Motor neuron (in vitro differentiated cells): ENCODE measurements around the gene ZNF76. TPM values are rescaled to one million over a fixed set of nuclear protein-coding genes. Genes with fewer than 3 reads are reported as not detected.
"Not testable (repeated sequence)": the region's sequence is repeated elsewhere in the genome, so short reads cannot be mapped to it uniquely, and the experiment has no call there.

ENCODE experiments used
- ATAC-seq, 8 experiments: fragments of 200-7000 bp; cut with Tn5 transposase; replicated peaks in 6 of 8; 2 replicates each; pipeline ENCODE4 v1.8.0; 2021; ENCODE audit warnings: mild to moderate bottlenecking in 8 of 8, moderate library complexity in 8 of 8
- H3K27ac ChIP-seq, 2 donors: fragments of 250-450 bp; sonication (Bioruptor Pico); 2 replicates each; pipeline ENCODE4 v1.9.0; 2021; ENCODE audit warnings: antibody characterized with exemption in 2 of 2, mild to moderate bottlenecking in 2 of 2, moderate library complexity in 1 of 2
- H3K4me1 ChIP-seq, 2 donors: fragments of 250-450 bp; sonication (Bioruptor Pico); replicated peaks in 1 of 2; 2 replicates each; pipeline ENCODE4 v1.6.1; 2021; ENCODE audit warnings: antibody characterized with exemption in 2 of 2, mild to moderate bottlenecking in 2 of 2, moderate library complexity in 1 of 2
- H3K4me3 ChIP-seq, 5 donors: fragments of 250-450 bp; sonication (Bioruptor Pico); 2 replicates each; pipeline ENCODE4 v1.9.0; 2021; ENCODE audit warnings: antibody characterized with exemption in 5 of 5, mild to moderate bottlenecking in 5 of 5, moderate library complexity in 4 of 5
- WGBS, 10 experiments: fragments of 450-650 bp; shearing (Covaris generic); methylation state at CpG; one replicate each; pipeline ENCODE4 v1.0.0; 2022; 5-methylcytosine and 5-hydroxymethylcytosine counted together
- in situ Hi-C, 9 experiments: fragments of 400-800 bp; cut with MboI; loops; one replicate each; pipeline ENCODE4 v1.15.0; 2021; ENCODE audit warnings: low sequenced_read_pairs in 9 of 9, low pct_unique_long_range_greater_than_20kb in 2 of 9; ENCODE audit not compliant: unreplicated experiment in 9 of 9
- total RNA-seq, 8 experiments: library from RNA; unstranded; fragments of 300-600 nt; gene quantifications; 2 replicates each; pipeline versions ENCODE4 v1.2.3 to v1.2.4, GENCODE V29; 2022

ZNF76 gene
- total RNA-seq, 8 experiments from 2014 or later, result 12.6 to 40.3 (median 23.2) TPM

- in situ Hi-C loops, result loop anchor here in 2 of 9 experiments (25.0 kb wide), 2 partner anchors 108 to 408 kb away; partner anchors contain the start of gene ARMC12 (in 1 of the 2)
- H3K27ac ChIP-seq, ATAC-seq, H3K4me3 ChIP-seq, H3K4me1 ChIP-seq: not testable (repeated sequence)
- 33 to 98% (median 91%) methylated on average over 1 to 6 of the region's 8 CpGs; no CpG with 5 or more reads in 1 of the 10 experiments for WGBS, 10 experiments
Measured at GRCh38 chr6:35328965-35329364, 69.4 kb downstream of the ZNF76 start.

GRCh38 chr6:35330541-35331119, 71.1 kb downstream of the ZNF76 start:
- Histone ChIP-seq H3K27ac (no peak overlapping the region), H3K4me1 (no peaks in the 10 kb centered on the region), H3K4me3 (no peak overlapping the region)
- in situ Hi-C loops, result loop anchor here in 2 of 9 experiments (25.0 kb wide), 2 partner anchors 107 to 407 kb away; partner anchors contain the start of gene ARMC12 (in 1 of the 2)
- WGBS, 10 experiments, result 67 to 100% (median 86%) methylated on average over 1 to 3 of the region's 9 CpGs; no CpG with 5 or more reads in 2 of the 10 experiments
- no peak for ATAC-seq

- 35 to 100% (median 85%) methylated on average over 1 to 7 of the region's 9 CpGs; no CpG with 5 or more reads in 2 of the 10 experiments for WGBS, 10 experiments
- H3K4me3 ChIP-seq, H3K27ac ChIP-seq, H3K4me1 ChIP-seq: not testable (repeated sequence)
- peak in 7 of 8 experiments; percentile 29 to 88 (median 78) for ATAC-seq
- in situ Hi-C loops, result loop anchor here in 2 of 9 experiments (25.0 kb wide), 2 partner anchors 105 to 405 kb away; partner anchors contain the start of gene ARMC12 (in 1 of the 2)
Measured at GRCh38 chr6:35332074-35332887, 72.7 kb downstream of the ZNF76 start.

GRCh38 chr6:35341557-35341956, 82.0 kb downstream of the ZNF76 start:
- Histone ChIP-seq H3K27ac (no peak overlapping the region), H3K4me3 (peak overlapping the region in 1 of 5 donors; percentile 69), H3K4me1 (peaks cover 6 to 9% of the 10 kb centered on the region in 2 donors)
- ATAC-seq, result no peak
- WGBS, 10 experiments, result 67 to 100% (median 89%) methylated on average over 4 to 13 of the region's 13 CpGs
- in situ Hi-C loops, result loop anchor here in 4 of 9 experiments (10.0 to 25.0 kb wide), 3 partner anchors 96 to 396 kb away; partner anchors contain the start of gene ARMC12 (in 1 of the 4)

GRCh38 chr6:35342258-35343091, 82.9 kb downstream of the ZNF76 start, which contains the start of gene PPARD:
TSS of gene PPARD (plus strand) at chr6:35342558. CDS start at chr6:35411088, 68,530 bp downstream.
- in situ Hi-C loops, result loop anchor here in 4 of 9 experiments (10.0 to 25.0 kb wide), 3 partner anchors 95 to 395 kb away; partner anchors contain the start of gene ARMC12 (in 1 of the 4)
- Histone ChIP-seq H3K27ac (no peak within 1 kb of the TSS), H3K4me1 (peaks cover 6 to 9% of the 10 kb centered on the region in 2 donors), H3K4me3 (peak within 1 kb of the TSS; percentile 45 to 97 (median 69))
- WGBS, 10 experiments, result 0 to 4% (median 0%) methylated on average over 2 to 8 of the region's 77 CpGs; no CpG with 5 or more reads in 7 of the 10 experiments
- peak; percentile 94 to 99 (median 98) for ATAC-seq

GRCh38 chr6:35343092-35343834, 83.7 kb downstream of the ZNF76 start:
- in situ Hi-C loops, result loop anchor here in 4 of 9 experiments (10.0 to 25.0 kb wide), 3 partner anchors 94 to 394 kb away; partner anchors contain the start of gene ARMC12 (in 1 of the 4)
- Histone ChIP-seq H3K4me3 (peak overlapping the region; percentile 45 to 97 (median 69)), H3K27ac (no peak overlapping the region), H3K4me1 (peaks cover 6 to 9% of the 10 kb centered on the region in 2 donors)
- peak in 2 of 8 experiments; percentile 3 to 4 for ATAC-seq
- WGBS, 10 experiments, result 0 to 42% (median 20%) methylated on average over 2 to 11 of the region's 13 CpGs

- H3K27ac ChIP-seq, result no peak overlapping the region
- peak overlapping the region in 2 of 5 donors; percentile 92 to 97 for H3K4me3 ChIP-seq
- WGBS, 10 experiments, result 48 to 100% (median 80%) methylated on average over 1 to 6 of the region's 6 CpGs; no CpG with 5 or more reads in 1 of the 10 experiments
- in situ Hi-C loops, result loop anchor here in 4 of 9 experiments (10.0 to 25.0 kb wide), 3 partner anchors 93 to 393 kb away; partner anchors contain the start of gene ARMC12 (in 1 of the 4)
- ATAC-seq, result no peak
- H3K4me1 ChIP-seq, result peaks cover 6 to 9% of the 10 kb centered on the region in 2 donors
Measured at GRCh38 chr6:35343835-35344550, 84.5 kb downstream of the ZNF76 start.

Other genes starting within 250 kb of the ZNF76 start
- 1 to 10 TPM in 1 of 8 experiments, under 1 TPM in 3, not detected in 4; 0.22 to 1.2 (median 0.57) TPM for gene TCP11, start 118.4 kb upstream of the ZNF76 start, total RNA-seq
- 10 to 100 TPM in 2 of 8 experiments, 1 to 10 TPM in 6; 2.6 to 14.6 (median 3.3) TPM for gene SCUBE3, start 45.8 kb upstream of the ZNF76 start, total RNA-seq
- 1 to 10 TPM in 3 of 8 experiments, under 1 TPM in 5; 0.50 to 4.5 (median 0.84) TPM for gene DEF6, start 38.1 kb downstream of the ZNF76 start, total RNA-seq
- 10 to 100 TPM in 4 of 8 experiments, 1 to 10 TPM in 4; 2.9 to 17.1 (median 8.1) TPM for gene PPARD, start 82.8 kb downstream of the ZNF76 start, total RNA-seq
- 10 to 100 TPM in 3 of 8 experiments, 1 to 10 TPM in 5; 5.3 to 19.7 (median 9.9) TPM for gene FANCE, start 192.6 kb downstream of the ZNF76 start, total RNA-seq
- 1,000 to 10,000 TPM; 1,372 to 2,546 (median 2,130) TPM for gene RPL10A, start 208.7 kb downstream of the ZNF76 start, total RNA-seq
- 1 to 10 TPM; 2.5 to 8.2 (median 4.4) TPM for gene TEAD3, start 237.3 kb downstream of the ZNF76 start, total RNA-seq